ENCODE data around the gene ZNF609. TPM values are rescaled to one million over a fixed set of nuclear protein-coding genes. Genes with fewer than 3 reads are reported as not detected.

Gene ZNF609
- total RNA-seq, result 37.9 TPM
- long read RNA-seq, partial matches to known transcripts, result 2 of 19 reads
- long read RNA-seq, other reads (novel, unspliced or antisense), result 17 of 19 reads

- peak; percentile 97 for DNase-seq (ENCODE audit: low spot score)
Measured at GRCh38 chr15:64460206-64460723, at the start of gene ZNF609. Gene ZNF609 (plus strand): TSS chr15:64460578. CDS start chr15:64499420, 38,842 bp downstream.

- no peak for DNase-seq (ENCODE audit: low spot score)
Measured at GRCh38 chr15:64412216-64412615, 48.2 kb upstream of the ZNF609 start.

GRCh38 chr15:64422697-64423096, 37.7 kb upstream of the ZNF609 start:
- no peak for DNase-seq (ENCODE audit: low spot score)

- no peak for DNase-seq (ENCODE audit: low spot score)
Measured at GRCh38 chr15:64423970-64424369, 36.4 kb upstream of the ZNF609 start.

- DNase-seq (ENCODE audit: low spot score), result no peak
Measured at GRCh38 chr15:64425221-64425620, 35.2 kb upstream of the ZNF609 start.

- no peak for DNase-seq (ENCODE audit: low spot score)
Measured at GRCh38 chr15:64426845-64427465, 33.4 kb upstream of the ZNF609 start.

- no peak for DNase-seq (ENCODE audit: low spot score)
Measured at GRCh38 chr15:64429448-64429847, 30.9 kb upstream of the ZNF609 start.

GRCh38 chr15:64430000-64430735, 30.2 kb upstream of the ZNF609 start:
- DNase-seq (ENCODE audit: low spot score), result no peak

GRCh38 chr15:64437982-64438381, 22.4 kb upstream of the ZNF609 start:
- no peak for DNase-seq (ENCODE audit: low spot score)

GRCh38 chr15:64438653-64439447, 21.5 kb upstream of the ZNF609 start:
- no peak for DNase-seq (ENCODE audit: low spot score)

GRCh38 chr15:64441852-64442251, 18.5 kb upstream of the ZNF609 start:
- DNase-seq (ENCODE audit: low spot score), result no peak

- DNase-seq (ENCODE audit: low spot score), result no peak
Measured at GRCh38 chr15:64443016-64443415, 17.4 kb upstream of the ZNF609 start.

GRCh38 chr15:64443747-64444621, 16.4 kb upstream of the ZNF609 start:
- no peak for DNase-seq (ENCODE audit: low spot score)

GRCh38 chr15:64444836-64445235, 15.5 kb upstream of the ZNF609 start:
- DNase-seq (ENCODE audit: low spot score), result no peak

- no peak for DNase-seq (ENCODE audit: low spot score)
Measured at GRCh38 chr15:64447536-64448315, 12.7 kb upstream of the ZNF609 start.

- DNase-seq (ENCODE audit: low spot score), result no peak
Measured at GRCh38 chr15:64452988-64453688, 7.2 kb upstream of the ZNF609 start.

GRCh38 chr15:64453689-64454037, 6.7 kb upstream of the ZNF609 start:
- no peak for DNase-seq (ENCODE audit: low spot score)

GRCh38 chr15:64454282-64454681, 6.1 kb upstream of the ZNF609 start:
- no peak for DNase-seq (ENCODE audit: low spot score)

GRCh38 chr15:64455961-64456371, 4.4 kb upstream of the ZNF609 start:
- no peak for DNase-seq (ENCODE audit: low spot score)

Data from mesenteric fat pad (tissue), 1 donor.